Measurements from ENCODE around the gene INTS13. TPM values are rescaled to one million over a fixed set of nuclear protein-coding genes. Genes with fewer than 3 reads are reported as not detected.
"Not testable (repeated sequence)": the region's sequence is repeated elsewhere in the genome, so short reads cannot be mapped to it uniquely, and the experiment has no call there.

INTS13 gene
- total and polyA plus RNA-seq, 8 donors = 7.4 to 13.8 (median 11.2) TPM

GRCh38 chr12:26906704-26907103, 31.1 kb downstream of the INTS13 start:
- Histone ChIP-seq H3K27ac (peak overlapping the region in 3 of 4 donors; percentile 27 to 67 (median 28)), H3K9me3 (no peaks in the 10 kb centered on the region), H3K4me3 (no peak overlapping the region), H3K4me1 (peaks cover 4 to 14% (median 6%) of the 10 kb centered on the region in 3 donors), H3K36me3 (peaks cover 0 to 8% (median 7%) of the 10 kb centered on the region in 3 donors), H3K27me3 (no peaks in the 10 kb centered on the region)
- ATAC-seq (peak; percentile 75 to 93 (median 90)), DNase-seq (peak in 3 of 6 donors; percentile 14 to 31 (median 25)), FAIRE-seq (no peak)
- WGBS, 2 donors = 13 to 19% methylated on average over 1 of the region's 1 CpG
- TF ChIP-seq CTCF (IDR thresholded peaks at IDR 0.05) = no peak
- intact Hi-C loops (cut with DNase I) = no loop called here

GRCh38 chr12:26906024-26906423, 31.8 kb downstream of the INTS13 start:
- Histone ChIP-seq H3K27ac (peak overlapping the region in 2 of 4 donors; percentile 27 to 67), H3K9me3 (no peaks in the 10 kb centered on the region), H3K4me3 (no peak overlapping the region), H3K4me1 (peaks cover 4 to 14% (median 6%) of the 10 kb centered on the region in 3 donors), H3K36me3 (peaks cover 0 to 6% (median 4%) of the 10 kb centered on the region in 3 donors), H3K27me3 (no peaks in the 10 kb centered on the region)
- no peak for TF ChIP-seq CTCF (IDR thresholded peaks at IDR 0.05)
- 13 to 16% methylated on average over 1 of the region's 1 CpG for WGBS, 2 donors
- DNase-seq (no peak), FAIRE-seq (peak; percentile 29), ATAC-seq (peak in 2 of 4 donors; percentile 18 to 52)
- intact Hi-C loops (cut with DNase I) = no loop called here

GRCh38 chr12:26903396-26903795, 34.4 kb downstream of the INTS13 start:
- ATAC-seq; H3K36me3 ChIP-seq; H3K4me3 ChIP-seq; H3K27me3 ChIP-seq; intact Hi-C loops (cut with DNase I); H3K27ac ChIP-seq; H3K9me3 ChIP-seq; FAIRE-seq; DNase-seq: not testable (repeated sequence)
- peaks cover 4 to 14% (median 6%) of the 10 kb centered on the region in 3 donors for H3K4me1 ChIP-seq
- 99 to 100% methylated on average over 2 of the region's 3 CpGs for WGBS, 2 donors

GRCh38 chr12:26896913-26897312, 40.9 kb downstream of the INTS13 start:
- WGBS, 2 donors = 92 to 96% methylated on average over 2 of the region's 2 CpGs
- ATAC-seq (no peak), DNase-seq (no peak), FAIRE-seq (no peak)
- H3K9me3 ChIP-seq = no peaks in the 10 kb centered on the region
- H3K4me3 ChIP-seq = no peak overlapping the region
- intact Hi-C loops (cut with DNase I) = no loop called here
- H3K27ac ChIP-seq = no peak overlapping the region
- no peaks in the 10 kb centered on the region for H3K36me3 ChIP-seq
- TF ChIP-seq CTCF (IDR thresholded peaks at IDR 0.05) = no peak
- no peaks in the 10 kb centered on the region for H3K4me1 ChIP-seq
- no peaks in the 10 kb centered on the region for H3K27me3 ChIP-seq

- intact Hi-C loops (cut with DNase I) = no loop called here
- no peaks in the 10 kb centered on the region for H3K9me3 ChIP-seq
- H3K4me3 ChIP-seq = no peak overlapping the region
- TF ChIP-seq CTCF (IDR thresholded peaks at IDR 0.05) = no peak
- WGBS, 2 donors = 93% methylated on average over 4 of the region's 4 CpGs
- ATAC-seq = no peak
- FAIRE-seq = no peak
- no peak for DNase-seq
- H3K27me3 ChIP-seq = no peaks in the 10 kb centered on the region
- H3K27ac ChIP-seq = no peak overlapping the region
- H3K36me3 ChIP-seq = no peaks in the 10 kb centered on the region
- no peaks in the 10 kb centered on the region for H3K4me1 ChIP-seq
These were observed 42.1 kb downstream of the INTS13 start for GRCh38 chr12:26895672-26896071.
